Measurements from ENCODE around the gene SGCD.

Gene SGCD

DNA sequence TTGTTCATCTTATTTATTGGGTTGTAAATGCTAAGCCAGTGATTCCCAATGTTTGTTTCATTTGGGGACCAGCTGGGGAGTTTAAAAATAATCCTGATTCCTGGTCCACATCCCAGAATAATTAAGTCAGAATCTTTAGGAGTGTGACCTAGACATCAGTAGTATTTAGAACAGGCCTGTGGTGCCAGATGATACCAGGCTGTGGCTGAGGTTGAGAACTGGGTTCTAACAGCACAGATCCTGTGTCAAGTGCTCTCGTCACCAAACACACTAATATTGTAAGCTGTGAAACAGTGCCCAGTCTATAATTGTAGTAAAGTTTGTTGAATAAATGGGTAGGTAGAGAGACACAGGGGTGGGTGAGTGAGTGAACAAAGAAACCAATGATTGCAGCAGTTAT is 351.0 kb downstream of the SGCD start:
- CTCF ChIA-PET, result no interaction called here

DNA sequence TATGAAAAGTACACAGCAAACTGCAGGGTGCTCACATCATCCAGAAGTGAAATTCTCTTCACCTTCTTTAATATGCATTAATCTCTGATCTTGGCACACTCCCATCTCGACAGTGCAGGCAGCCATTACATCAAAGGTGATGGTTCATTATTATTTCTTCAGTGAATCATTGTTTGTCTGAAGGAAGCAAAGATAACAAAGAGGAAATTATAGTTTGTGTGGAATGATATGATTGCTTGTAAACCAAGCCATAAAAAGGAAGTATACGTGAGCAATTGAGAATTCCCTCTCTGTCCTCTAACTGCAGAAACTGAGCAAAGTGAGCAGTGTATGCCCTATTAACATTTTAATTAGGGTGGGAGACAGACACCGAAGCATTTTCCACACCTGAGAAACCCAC is 351.5 kb downstream of the SGCD start:
- ChIA-PET CTCF (no interaction called here), POLR2A (no interaction called here)
- TF ChIP-seq, protein P1, sequence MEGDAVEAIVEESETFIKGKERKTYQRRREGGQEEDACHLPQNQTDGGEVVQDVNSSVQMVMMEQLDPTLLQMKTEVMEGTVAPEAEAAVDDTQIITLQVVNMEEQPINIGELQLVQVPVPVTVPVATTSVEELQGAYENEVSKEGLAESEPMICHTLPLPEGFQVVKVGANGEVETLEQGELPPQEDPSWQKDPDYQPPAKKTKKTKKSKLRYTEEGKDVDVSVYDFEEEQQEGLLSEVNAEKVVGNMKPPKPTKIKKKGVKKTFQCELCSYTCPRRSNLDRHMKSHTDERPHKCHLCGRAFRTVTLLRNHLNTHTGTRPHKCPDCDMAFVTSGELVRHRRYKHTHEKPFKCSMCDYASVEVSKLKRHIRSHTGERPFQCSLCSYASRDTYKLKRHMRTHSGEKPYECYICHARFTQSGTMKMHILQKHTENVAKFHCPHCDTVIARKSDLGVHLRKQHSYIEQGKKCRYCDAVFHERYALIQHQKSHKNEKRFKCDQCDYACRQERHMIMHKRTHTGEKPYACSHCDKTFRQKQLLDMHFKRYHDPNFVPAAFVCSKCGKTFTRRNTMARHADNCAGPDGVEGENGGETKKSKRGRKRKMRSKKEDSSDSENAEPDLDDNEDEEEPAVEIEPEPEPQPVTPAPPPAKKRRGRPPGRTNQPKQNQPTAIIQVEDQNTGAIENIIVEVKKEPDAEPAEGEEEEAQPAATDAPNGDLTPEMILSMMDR (IDR thresholded peaks at IDR 0.05; ENCODE audit: insufficient read depth, low read length, missing control alignments), result no peak
- H3K4me3 ChIP-seq (ENCODE audit: low read depth, low read length), result no peak overlapping the region
- DNase-seq (ENCODE audit: low read depth, low spot score), result no peak

More for the DNA sequence above, 351.0 kb downstream of the SGCD start:
- DNase-seq (ENCODE audit: low read depth, low spot score), result no peak
- TF ChIP-seq, protein P1 (IDR thresholded peaks at IDR 0.05; ENCODE audit: insufficient read depth, low read length, missing control alignments), result no peak
- H3K4me3 ChIP-seq (ENCODE audit: low read depth, low read length), result no peak overlapping the region
- POLR2A ChIA-PET, result no interaction called here

DNA sequence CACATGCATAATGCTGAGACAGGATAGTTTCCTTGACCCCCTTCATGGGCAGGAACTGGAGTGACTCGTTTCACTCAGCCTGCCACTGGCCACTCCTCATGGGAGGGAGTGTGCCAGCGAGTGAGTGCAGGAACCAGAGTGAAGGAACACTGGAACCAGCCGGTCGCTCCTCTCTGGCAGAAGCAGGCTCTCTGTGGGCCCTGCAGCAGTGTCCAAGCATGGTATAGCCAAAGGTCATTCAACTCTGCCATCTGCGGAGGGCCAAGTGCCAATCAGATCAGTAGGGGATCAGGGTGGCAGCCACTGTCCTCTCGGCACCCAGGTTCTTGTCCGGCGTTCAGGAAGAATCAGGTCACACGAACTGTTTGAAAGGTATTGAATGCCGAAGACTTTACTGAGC is 353.9 kb downstream of the SGCD start:
- H3K4me3 ChIP-seq (ENCODE audit: low read depth, low read length), result no peak overlapping the region
- ChIA-PET CTCF (no interaction called here), POLR2A (no interaction called here)
- no peak for DNase-seq (ENCODE audit: low read depth, low spot score)
- TF ChIP-seq, protein P1 (IDR thresholded peaks at IDR 0.05; ENCODE audit: insufficient read depth, low read length, missing control alignments), result no peak

DNA sequence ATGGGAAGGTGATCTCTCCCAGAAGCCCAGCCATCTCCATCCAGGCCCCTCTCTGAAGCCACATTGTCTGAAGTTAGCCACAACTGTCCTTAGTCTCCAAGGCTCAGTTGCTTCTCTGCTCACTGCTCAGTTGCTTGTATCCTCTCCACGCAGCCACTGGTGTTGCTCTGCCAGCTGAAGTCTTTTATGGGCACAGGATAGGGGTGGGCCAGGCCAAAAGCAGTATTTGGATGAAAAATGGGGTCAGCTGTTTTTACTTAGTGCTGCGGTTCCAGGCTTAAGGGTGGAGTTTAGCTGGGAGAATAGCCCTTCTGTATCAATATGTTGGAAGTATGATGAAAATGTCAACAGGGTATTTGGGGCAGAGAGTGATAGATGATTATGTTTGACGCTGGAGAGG is 354.3 kb downstream of the SGCD start:
- ChIA-PET CTCF (no interaction called here), POLR2A (no interaction called here)
- TF ChIP-seq, protein P1 (IDR thresholded peaks at IDR 0.05; ENCODE audit: insufficient read depth, low read length, missing control alignments), result no peak
- no peak for DNase-seq (ENCODE audit: low read depth, low spot score)
- no peak overlapping the region for H3K4me3 ChIP-seq (ENCODE audit: low read depth, low read length)

DNA sequence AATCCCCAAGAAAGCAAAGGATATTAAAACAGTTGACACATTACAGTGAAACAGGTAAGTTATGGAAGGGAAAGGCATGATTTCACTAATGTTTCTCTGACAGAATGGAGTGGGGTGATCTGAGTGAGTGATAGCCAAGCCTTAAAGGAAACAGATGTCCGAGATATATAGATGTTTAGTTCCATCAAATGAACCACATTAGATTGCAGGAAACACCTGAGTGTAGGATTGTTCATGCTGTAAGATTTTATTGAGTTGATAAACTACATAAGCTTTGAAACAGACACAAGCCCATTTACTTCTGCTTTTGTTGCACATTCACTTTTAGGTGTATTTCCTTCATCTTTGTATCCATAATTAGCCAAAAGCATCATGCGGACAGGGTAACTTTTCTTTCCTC is 356.0 kb downstream of the SGCD start:
- no peak overlapping the region for H3K4me3 ChIP-seq (ENCODE audit: low read depth, low read length)
- ChIA-PET POLR2A (no interaction called here), CTCF (no interaction called here)
- TF ChIP-seq, protein P1 (IDR thresholded peaks at IDR 0.05; ENCODE audit: insufficient read depth, low read length, missing control alignments), result no peak
- DNase-seq (ENCODE audit: low read depth, low spot score), result no peak

DNA sequence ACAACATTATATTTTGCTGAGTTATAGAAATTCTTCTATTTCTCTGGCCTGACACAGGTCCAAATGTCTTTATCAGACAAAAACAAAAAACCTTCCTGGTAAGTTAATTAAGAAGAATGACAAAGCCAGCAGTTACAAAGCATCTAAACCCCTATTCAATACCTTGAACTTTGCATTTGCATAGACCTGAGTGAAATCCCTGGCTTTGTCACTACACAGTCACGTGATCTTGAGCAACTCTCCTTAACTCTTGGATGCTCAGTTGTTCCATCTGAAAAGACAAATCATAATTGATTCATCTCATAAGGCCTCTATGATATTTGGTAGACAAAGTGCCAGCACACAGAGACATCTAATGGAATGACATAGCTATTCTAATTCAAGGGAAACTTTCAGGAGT is 356.5 kb downstream of the SGCD start:
- ChIA-PET CTCF (no interaction called here), POLR2A (no interaction called here)
- DNase-seq (ENCODE audit: low read depth, low spot score), result no peak
- TF ChIP-seq, protein P1 (IDR thresholded peaks at IDR 0.05; ENCODE audit: insufficient read depth, low read length, missing control alignments), result no peak
- H3K4me3 ChIP-seq (ENCODE audit: low read depth, low read length), result no peak overlapping the region

Data from AG04449 (cell line).